GM12878 (cell line): Measurements from ENCODE around the gene UNC45A.

Experiments used
- BCLAF1 ChIP-seq: fragments of 450-650 bp; IDR thresholded peaks from 2 replicates; pipeline ENCODE4 v1.6.1; 2017; ENCODE audit warnings: antibody characterized with exemption, mild to moderate bottlenecking, moderate library complexity
- CBFB ChIP-seq: IDR thresholded peaks from 2 replicates; pipeline ENCODE4 v1.6.1; 2016; ENCODE audit warnings: antibody characterized with exemption, low read depth
- EGR1 ChIP-seq, 2 experiments: IDR thresholded peaks; 1 replicate in 1 of 2; 2 replicates in 1 of 2; pipeline ENCODE4 v1.6.1; 2011 to 2012; ENCODE audit warnings: low read depth in 2 of 2, low read length in 2 of 2, borderline replicate concordance in 1 of 2, mild to moderate bottlenecking in 1 of 2, moderate library complexity in 1 of 2
- EZH2 ChIP-seq: IDR thresholded peaks from 2 replicates; pipeline ENCODE4 v1.6.1; 2012; ENCODE audit warnings: low read depth, mild to moderate bottlenecking, control low read depth, inconsistent platforms, low read length, borderline replicate concordance; ENCODE audit not compliant: control insufficient read depth
- HDAC2 ChIP-seq: fragments of 200-600 bp; sonication (generic); IDR thresholded peaks from 2 replicates; pipeline ENCODE4 v1.6.1; 2017
- NKRF ChIP-seq: fragments of 450-650 bp; conservative IDR thresholded peaks from 2 replicates; pipeline ENCODE4 v1.6.1; 2017; ENCODE audit warnings: mild to moderate bottlenecking, moderate library complexity
- NR2C2 ChIP-seq: IDR thresholded peaks from 2 replicates; pipeline ENCODE4 v1.6.1; 2011; ENCODE audit warnings: borderline replicate concordance, low read depth; ENCODE audit not compliant: control insufficient read depth, insufficient read length
- POLR2AphosphoS5 ChIP-seq: IDR thresholded peaks from 2 replicates; pipeline ENCODE4 v1.6.1; 2011; ENCODE audit warnings: mild to moderate bottlenecking, low read length, inconsistent platforms
- TCF12 ChIP-seq: IDR thresholded peaks from 2 replicates; pipeline ENCODE4 v1.6.1; 2011; ENCODE audit warnings: low read depth, mild to moderate bottlenecking, low read length
- TF ChIP-seq, protein P1 (sequence below): IDR thresholded peaks from 2 replicates; pipeline ENCODE4 v1.6.1; 2011; ENCODE audit warnings: low read depth, mild to moderate bottlenecking, low read length, moderate library complexity, borderline replicate concordance; ENCODE audit errors: extremely low read depth
- TF ChIP-seq, protein P2 (sequence below), 3 experiments: IDR thresholded peaks in 2 of 3; conservative IDR thresholded peaks in 1 of 3; 2 replicates each; pipeline ENCODE4 v1.5.1; 2011; ENCODE audit warnings: low read depth in 3 of 3, low read length in 3 of 3, mild to moderate bottlenecking in 3 of 3, control low read depth in 2 of 3, moderate library complexity in 2 of 3, inconsistent platforms in 1 of 3, mixed read lengths in 1 of 3; ENCODE audit not compliant: control insufficient read depth in 2 of 3, insufficient read depth in 1 of 3; ENCODE audit errors: extremely low read depth in 1 of 3
- TF ChIP-seq, protein P3 (sequence below): IDR thresholded peaks from 2 replicates; pipeline ENCODE4 v1.6.1; 2012; ENCODE audit warnings: mild to moderate bottlenecking, low read depth, low read length

- TF ChIP-seq, protein P1, sequence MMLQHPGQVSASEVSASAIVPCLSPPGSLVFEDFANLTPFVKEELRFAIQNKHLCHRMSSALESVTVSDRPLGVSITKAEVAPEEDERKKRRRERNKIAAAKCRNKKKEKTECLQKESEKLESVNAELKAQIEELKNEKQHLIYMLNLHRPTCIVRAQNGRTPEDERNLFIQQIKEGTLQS: no peak
- no peak for TF ChIP-seq EGR1 (IDR thresholded peaks at IDR 0.05; ENCODE audit: borderline replicate concordance in 1 of 2, low read depth in 2 of 2, low read length in 2 of 2)
- TF ChIP-seq, protein P2, sequence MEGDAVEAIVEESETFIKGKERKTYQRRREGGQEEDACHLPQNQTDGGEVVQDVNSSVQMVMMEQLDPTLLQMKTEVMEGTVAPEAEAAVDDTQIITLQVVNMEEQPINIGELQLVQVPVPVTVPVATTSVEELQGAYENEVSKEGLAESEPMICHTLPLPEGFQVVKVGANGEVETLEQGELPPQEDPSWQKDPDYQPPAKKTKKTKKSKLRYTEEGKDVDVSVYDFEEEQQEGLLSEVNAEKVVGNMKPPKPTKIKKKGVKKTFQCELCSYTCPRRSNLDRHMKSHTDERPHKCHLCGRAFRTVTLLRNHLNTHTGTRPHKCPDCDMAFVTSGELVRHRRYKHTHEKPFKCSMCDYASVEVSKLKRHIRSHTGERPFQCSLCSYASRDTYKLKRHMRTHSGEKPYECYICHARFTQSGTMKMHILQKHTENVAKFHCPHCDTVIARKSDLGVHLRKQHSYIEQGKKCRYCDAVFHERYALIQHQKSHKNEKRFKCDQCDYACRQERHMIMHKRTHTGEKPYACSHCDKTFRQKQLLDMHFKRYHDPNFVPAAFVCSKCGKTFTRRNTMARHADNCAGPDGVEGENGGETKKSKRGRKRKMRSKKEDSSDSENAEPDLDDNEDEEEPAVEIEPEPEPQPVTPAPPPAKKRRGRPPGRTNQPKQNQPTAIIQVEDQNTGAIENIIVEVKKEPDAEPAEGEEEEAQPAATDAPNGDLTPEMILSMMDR (IDR thresholded peaks at IDR 0.05 in 2 of 3, conservative IDR thresholded peaks at IDR 0.05 in 1 of 3; ENCODE audit: control insufficient read depth in 2 of 3, extremely low read depth in 1 of 3, insufficient read depth in 1 of 3, low read depth in 3 of 3, low read length in 3 of 3): no peak
- TF ChIP-seq NKRF: no peak
- TF ChIP-seq BCLAF1: no peak
- TF ChIP-seq EZH2: no peak
- TF ChIP-seq POLR2AphosphoS5: no peak
- no peak for TF ChIP-seq NR2C2
- TF ChIP-seq, protein P3, sequence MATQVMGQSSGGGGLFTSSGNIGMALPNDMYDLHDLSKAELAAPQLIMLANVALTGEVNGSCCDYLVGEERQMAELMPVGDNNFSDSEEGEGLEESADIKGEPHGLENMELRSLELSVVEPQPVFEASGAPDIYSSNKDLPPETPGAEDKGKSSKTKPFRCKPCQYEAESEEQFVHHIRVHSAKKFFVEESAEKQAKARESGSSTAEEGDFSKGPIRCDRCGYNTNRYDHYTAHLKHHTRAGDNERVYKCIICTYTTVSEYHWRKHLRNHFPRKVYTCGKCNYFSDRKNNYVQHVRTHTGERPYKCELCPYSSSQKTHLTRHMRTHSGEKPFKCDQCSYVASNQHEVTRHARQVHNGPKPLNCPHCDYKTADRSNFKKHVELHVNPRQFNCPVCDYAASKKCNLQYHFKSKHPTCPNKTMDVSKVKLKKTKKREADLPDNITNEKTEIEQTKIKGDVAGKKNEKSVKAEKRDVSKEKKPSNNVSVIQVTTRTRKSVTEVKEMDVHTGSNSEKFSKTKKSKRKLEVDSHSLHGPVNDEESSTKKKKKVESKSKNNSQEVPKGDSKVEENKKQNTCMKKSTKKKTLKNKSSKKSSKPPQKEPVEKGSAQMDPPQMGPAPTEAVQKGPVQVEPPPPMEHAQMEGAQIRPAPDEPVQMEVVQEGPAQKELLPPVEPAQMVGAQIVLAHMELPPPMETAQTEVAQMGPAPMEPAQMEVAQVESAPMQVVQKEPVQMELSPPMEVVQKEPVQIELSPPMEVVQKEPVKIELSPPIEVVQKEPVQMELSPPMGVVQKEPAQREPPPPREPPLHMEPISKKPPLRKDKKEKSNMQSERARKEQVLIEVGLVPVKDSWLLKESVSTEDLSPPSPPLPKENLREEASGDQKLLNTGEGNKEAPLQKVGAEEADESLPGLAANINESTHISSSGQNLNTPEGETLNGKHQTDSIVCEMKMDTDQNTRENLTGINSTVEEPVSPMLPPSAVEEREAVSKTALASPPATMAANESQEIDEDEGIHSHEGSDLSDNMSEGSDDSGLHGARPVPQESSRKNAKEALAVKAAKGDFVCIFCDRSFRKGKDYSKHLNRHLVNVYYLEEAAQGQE: no peak
- no peak for TF ChIP-seq HDAC2
- no peak for TF ChIP-seq TCF12
- no peak for TF ChIP-seq CBFB
Observed at GRCh38 chr15:90950676-90951075, 15.6 kb downstream of the UNC45A start.
